BE2C (cell line): ENCODE data around the gene OXGR1.
"Not testable (repeated sequence)": the region's sequence is repeated elsewhere in the genome, so short reads cannot be mapped to it uniquely, and the experiment has no call there.

Source experiments
- DNase-seq: peaks from one replicate; pipeline ENCODE4 v3.0.0-alpha.2; 2020
- H3K27me3 ChIP-seq: fragments of 250-450 bp; sonication (Bioruptor Pico); 2 replicates; pipeline ENCODE4 v1.5.1; 2020; ENCODE audit warnings: mild to moderate bottlenecking
- H3K36me3 ChIP-seq: fragments of 250-450 bp; sonication (Bioruptor Pico); 2 replicates; pipeline ENCODE4 v1.5.1; 2020; ENCODE audit warnings: mild to moderate bottlenecking
- H3K4me1 ChIP-seq: fragments of 250-450 bp; sonication (Bioruptor Pico); 2 replicates; pipeline ENCODE4 v1.5.1; 2020
- H3K4me3 ChIP-seq: 2 replicates; pipeline ENCODE4 v1.5.1; 2011; ENCODE audit warnings: low read depth, low read length
- H3K9me3 ChIP-seq: fragments of 250-450 bp; sonication (Bioruptor Pico); 2 replicates; pipeline ENCODE4 v1.5.1; 2020
- TF ChIP-seq, protein P1 (sequence below): IDR thresholded peaks from 2 replicates; pipeline ENCODE4 v1.5.1; 2012; ENCODE audit warnings: mild to moderate bottlenecking, low read depth, low read length

OXGR1 gene

GRCh38 chr13:97026531-97027161, 32.4 kb upstream of the OXGR1 start:
- Histone ChIP-seq H3K27me3 (no peaks in the 10 kb centered on the region), H3K4me1 (no peaks in the 10 kb centered on the region), H3K9me3 (no peaks in the 10 kb centered on the region), H3K4me3 (no peak overlapping the region), H3K36me3 (no peaks in the 10 kb centered on the region)
- no peak for DNase-seq
- TF ChIP-seq, protein P1, sequence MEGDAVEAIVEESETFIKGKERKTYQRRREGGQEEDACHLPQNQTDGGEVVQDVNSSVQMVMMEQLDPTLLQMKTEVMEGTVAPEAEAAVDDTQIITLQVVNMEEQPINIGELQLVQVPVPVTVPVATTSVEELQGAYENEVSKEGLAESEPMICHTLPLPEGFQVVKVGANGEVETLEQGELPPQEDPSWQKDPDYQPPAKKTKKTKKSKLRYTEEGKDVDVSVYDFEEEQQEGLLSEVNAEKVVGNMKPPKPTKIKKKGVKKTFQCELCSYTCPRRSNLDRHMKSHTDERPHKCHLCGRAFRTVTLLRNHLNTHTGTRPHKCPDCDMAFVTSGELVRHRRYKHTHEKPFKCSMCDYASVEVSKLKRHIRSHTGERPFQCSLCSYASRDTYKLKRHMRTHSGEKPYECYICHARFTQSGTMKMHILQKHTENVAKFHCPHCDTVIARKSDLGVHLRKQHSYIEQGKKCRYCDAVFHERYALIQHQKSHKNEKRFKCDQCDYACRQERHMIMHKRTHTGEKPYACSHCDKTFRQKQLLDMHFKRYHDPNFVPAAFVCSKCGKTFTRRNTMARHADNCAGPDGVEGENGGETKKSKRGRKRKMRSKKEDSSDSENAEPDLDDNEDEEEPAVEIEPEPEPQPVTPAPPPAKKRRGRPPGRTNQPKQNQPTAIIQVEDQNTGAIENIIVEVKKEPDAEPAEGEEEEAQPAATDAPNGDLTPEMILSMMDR: no peak

DNA sequence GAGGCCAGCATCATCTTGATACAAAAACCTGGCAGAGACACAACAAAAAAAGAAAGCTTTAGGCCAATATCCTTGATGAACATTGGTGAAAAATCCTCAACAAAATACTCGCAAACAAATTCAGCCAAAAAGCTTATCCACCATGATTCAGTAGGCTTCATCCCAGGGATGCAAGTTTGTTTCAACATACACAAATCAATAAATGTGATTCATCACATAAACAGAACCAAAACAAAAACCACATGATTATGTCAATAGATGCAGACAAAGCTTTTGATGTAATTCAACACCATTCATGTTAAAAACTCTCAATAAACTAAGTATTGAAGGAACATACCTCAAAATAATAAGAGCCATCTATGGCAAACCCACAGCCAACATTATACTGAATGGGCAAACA, 29.5 kb upstream of the OXGR1 start:
- H3K27me3 ChIP-seq, H3K4me3 ChIP-seq, H3K4me1 ChIP-seq, DNase-seq, H3K9me3 ChIP-seq, H3K36me3 ChIP-seq: not testable (repeated sequence)

DNA sequence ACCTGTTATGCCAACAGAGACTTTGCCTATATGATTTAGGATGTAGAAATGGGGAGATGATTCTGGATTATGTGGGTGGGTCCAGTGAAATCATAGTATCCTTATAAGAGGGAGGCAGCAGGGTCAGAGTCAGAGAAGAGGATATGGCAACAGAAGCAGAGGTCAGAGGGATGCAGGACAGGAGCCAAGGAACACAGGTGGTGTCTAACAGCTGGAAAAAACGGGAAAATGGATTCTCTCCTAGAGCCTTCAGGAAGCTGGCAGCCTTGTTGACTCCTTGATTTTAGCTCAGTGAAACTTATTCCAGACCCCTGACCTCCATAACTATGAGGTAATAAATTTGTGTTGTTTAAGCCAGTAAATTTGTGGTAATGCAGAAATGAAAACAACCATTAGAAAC, 28.8 kb upstream of the OXGR1 start:
- TF ChIP-seq, protein P1: no peak
- Histone ChIP-seq H3K4me1 (no peaks in the 10 kb centered on the region; the same call in 1 of the 2 replicates), H3K4me3 (no peak overlapping the region), H3K36me3 (no peaks in the 10 kb centered on the region), H3K9me3 (no peaks in the 10 kb centered on the region), H3K27me3 (no peaks in the 10 kb centered on the region)
- DNase-seq: no peak

DNA sequence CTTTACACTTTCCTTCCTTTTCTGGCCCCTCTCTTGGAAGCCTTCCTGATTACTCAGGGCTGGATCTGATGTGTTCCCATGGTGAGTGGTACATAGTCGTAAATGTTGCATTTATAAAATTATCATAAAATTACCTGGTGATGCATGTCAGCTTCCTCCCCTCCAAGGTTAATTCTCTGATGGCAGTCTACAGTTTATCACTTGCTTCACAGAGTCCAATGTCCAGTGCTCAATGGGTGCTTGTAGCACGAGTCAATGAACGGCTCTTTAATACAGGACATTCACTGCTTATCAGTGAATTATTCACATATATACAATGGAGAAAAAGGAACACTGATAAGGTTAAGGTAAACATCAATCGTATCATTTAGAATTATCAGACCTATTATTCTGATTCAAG, 27.0 kb upstream of the OXGR1 start:
- Histone ChIP-seq H3K36me3 (no peaks in the 10 kb centered on the region), H3K27me3 (no peaks in the 10 kb centered on the region), H3K9me3 (no peaks in the 10 kb centered on the region), H3K4me1 (no peaks in the 10 kb centered on the region; the same call in 1 of the 2 replicates), H3K4me3 (no peak overlapping the region)
- TF ChIP-seq, protein P1: no peak
- DNase-seq: no peak

GRCh38 chr13:97020689-97021240, 26.5 kb upstream of the OXGR1 start:
- Histone ChIP-seq H3K27me3 (no peaks in the 10 kb centered on the region), H3K36me3 (no peaks in the 10 kb centered on the region), H3K4me1 (no peaks in the 10 kb centered on the region; the same call in 1 of the 2 replicates), H3K4me3 (no peak overlapping the region), H3K9me3 (no peaks in the 10 kb centered on the region)
- TF ChIP-seq, protein P1: no peak
- no peak for DNase-seq

DNA sequence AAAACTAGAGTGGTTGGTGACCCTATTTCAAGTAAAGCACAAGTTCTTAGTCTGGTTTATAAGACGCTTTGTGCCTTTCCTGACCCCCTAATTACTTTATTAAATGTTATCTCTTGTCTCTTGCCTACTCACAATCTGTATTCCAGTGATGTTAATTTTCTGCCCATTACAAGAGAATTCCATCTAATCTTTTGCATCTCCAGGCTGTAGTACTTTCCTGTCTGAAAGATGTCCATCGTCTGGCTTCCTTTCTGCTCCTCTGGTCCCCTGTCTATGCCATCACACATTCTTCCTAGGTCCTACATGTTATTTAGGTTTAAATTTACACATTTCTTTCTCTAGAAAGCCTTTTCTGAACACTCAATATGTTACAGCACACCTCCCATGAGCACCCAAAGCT, 25.9 kb upstream of the OXGR1 start:
- Histone ChIP-seq H3K36me3 (no peaks in the 10 kb centered on the region), H3K9me3 (no peaks in the 10 kb centered on the region), H3K4me3 (no peak overlapping the region), H3K27me3 (no peaks in the 10 kb centered on the region), H3K4me1 (no peaks in the 10 kb centered on the region; the same call in 1 of the 2 replicates)
- TF ChIP-seq, protein P1: no peak
- no peak for DNase-seq

- Histone ChIP-seq H3K4me1 (no peaks in the 10 kb centered on the region; the same call in 1 of the 2 replicates), H3K27me3 (no peaks in the 10 kb centered on the region), H3K9me3 (no peaks in the 10 kb centered on the region), H3K36me3 (no peaks in the 10 kb centered on the region), H3K4me3 (no peak overlapping the region)
- TF ChIP-seq, protein P1: no peak
- no peak for DNase-seq
These were observed 25.0 kb upstream of the OXGR1 start for GRCh38 chr13:97019236-97019635.
